GM21576 (cell line): ENCODE measurements around the gene SCN4B.
"Not testable (repeated sequence)": the region's sequence is repeated elsewhere in the genome, so short reads cannot be mapped to it uniquely, and the experiment has no call there.

ENCODE experiments used
- ATAC-seq: cut with Tn5 transposase; IDR thresholded peaks from one replicate; pipeline ENCODE4 v1.9.1; 2021; ENCODE audit warnings: mild to moderate bottlenecking, moderate library complexity; ENCODE audit not compliant: unreplicated experiment

Gene SCN4B, protein sequence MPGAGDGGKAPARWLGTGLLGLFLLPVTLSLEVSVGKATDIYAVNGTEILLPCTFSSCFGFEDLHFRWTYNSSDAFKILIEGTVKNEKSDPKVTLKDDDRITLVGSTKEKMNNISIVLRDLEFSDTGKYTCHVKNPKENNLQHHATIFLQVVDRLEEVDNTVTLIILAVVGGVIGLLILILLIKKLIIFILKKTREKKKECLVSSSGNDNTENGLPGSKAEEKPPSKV

GRCh38 chr11:118152552-118153471 is at the start of gene SCN4B:
SCN4B (minus strand) TSS chr11:118152823; CDS start chr11:118152673, 150 bp downstream.
- ATAC-seq: no peak

GRCh38 chr11:118201966-118202365 is 49.3 kb upstream of the SCN4B start:
- ATAC-seq: no peak

DNA sequence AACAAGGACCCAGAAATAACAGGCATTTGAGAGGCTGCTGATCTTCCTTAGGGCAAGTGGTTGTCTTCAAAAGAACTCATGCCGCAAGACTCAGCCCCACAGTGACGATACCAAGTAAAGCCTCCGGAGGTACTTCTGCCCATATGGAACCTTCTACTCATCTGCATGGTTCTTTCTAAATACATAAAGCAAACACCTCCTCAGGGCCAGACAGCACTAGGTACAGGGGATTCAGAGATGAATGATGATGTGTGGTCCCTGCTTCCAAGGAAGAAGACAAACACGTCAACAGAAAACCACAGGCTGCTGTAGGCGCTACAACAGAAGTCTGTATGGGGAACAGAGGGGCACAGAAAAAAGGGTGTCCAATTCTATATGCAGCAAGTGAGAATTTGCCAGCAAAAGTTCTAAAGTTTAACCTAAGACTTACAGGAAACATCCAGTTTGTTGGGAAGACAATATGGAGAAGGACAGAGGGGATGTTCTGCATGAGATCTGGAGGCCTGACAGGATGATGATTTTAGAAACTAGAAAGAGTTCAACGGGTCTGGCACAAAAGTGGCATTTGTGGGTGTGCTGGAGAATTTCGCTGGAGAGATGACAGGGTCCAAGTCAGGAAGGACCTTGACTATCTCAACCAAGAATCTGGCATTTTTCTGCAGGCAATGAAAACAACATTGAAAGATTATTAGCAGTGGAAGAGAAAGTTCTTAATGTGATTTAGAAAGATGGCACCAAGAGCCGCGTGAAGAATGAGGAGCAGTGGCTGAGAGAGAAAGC is 48.5 kb upstream of the SCN4B start:
- ATAC-seq: no peak

DNA sequence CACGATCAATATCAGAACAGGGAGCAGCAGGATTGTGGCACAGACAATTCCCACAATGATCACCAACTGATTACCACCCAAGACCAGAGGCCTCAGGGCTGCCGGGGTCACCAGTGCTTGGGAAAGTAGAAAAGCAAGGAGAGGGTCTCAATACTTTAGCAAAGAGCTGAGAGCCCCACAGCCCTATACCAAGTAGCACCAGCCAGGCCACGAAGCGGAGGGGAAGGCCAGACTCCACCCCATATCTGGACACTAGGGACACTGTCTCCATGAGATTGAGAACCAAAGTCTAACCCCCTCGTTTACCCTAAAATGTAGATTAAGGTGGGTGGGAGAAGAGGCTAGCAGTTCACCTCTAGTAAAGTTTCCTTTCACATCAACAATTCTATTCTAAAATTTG is 47.9 kb upstream of the SCN4B start:
- no peak for ATAC-seq

- no peak for ATAC-seq
These were observed 46.5 kb upstream of the SCN4B start for GRCh38 chr11:118199135-118199534.

- ATAC-seq: no peak
These were observed 45.7 kb upstream of the SCN4B start for GRCh38 chr11:118198370-118198769.

DNA sequence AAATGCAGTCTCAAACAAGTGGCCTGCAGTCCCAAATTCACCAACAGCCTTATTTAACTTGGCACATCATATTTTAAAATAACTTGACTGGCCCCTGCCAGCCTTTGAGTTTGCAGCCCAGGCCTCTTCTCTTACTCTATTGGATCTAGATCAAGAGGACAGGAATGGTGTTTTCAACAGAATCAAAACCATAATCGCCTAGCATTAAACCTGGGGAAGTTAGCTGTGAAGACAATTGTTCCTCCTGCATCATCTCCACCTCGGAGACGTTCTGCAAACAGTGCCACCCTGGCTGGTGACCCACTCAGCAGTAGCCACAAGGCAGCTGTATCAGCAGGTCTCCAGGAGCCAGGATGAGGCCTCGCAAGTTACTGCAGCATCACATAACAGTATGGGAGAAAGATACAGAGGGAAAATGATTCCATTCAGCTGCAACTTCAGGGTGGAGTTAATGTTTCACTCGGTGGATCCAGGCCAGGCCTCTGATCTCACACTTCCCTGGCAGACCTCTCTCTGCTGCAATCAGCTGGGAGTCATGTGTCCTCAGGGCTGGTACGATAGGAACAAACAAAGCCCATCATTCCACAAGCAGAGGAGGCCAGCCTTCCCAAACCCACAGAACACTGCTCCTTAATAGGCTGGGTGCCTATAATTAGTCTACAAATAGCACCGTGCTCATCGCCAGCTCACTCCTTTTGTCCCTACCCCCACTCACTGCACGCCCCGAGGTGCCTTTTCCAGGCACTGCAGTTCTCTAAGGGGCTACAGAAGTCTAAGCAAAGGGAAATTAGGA is 42.4 kb upstream of the SCN4B start:
- ATAC-seq: no peak

DNA sequence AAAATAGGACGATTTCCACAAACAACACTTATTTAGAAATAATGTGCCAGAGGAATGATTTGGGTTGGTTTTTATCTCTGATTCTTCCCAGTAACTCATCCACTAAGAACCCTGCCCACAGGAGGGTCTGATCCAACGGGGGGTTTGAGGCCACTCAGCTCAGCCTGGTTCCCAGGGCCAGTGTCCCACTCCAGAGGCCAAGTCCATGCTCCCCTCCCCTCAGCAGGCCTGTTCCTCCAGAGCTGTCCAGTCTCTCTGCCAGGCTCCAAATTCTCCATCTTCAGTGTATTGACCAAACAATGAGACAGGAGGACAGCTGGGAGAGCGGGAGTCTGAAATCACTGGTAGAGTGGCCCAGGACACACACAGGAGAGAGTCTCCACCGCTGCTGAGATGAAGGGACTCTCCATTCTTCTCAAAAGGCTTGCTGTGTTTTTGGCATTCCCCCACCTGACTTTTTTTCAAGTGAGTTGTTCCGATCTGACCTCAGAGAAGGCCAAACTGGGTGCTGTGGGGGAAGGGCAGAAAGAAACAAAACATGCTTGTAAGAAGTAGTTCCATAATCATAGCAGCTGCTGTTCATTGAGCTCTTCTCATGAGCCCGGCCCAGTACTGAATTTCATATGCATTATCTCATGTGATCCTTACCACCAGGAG is 41.4 kb upstream of the SCN4B start:
- ATAC-seq: no peak

DNA sequence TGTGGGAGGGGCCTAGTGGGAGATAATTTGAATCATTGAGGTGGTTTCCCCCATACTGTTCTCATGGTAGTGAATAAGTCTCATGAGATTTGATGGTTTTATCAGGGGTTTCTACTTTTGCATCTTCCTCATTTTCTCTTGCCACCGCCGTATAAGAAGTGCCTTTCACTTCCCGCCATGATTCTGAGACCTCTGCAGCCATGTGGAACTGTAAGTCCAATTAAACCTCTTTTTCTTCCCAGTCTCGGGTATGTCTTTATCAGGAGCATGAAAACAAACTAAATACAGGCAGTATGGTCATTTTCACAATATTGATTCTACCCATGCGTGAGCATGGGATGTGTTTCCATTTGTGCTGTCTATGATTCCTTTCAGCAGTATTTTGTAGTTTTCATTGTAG is 40.2 kb upstream of the SCN4B start:
- not testable (repeated sequence) for ATAC-seq

DNA sequence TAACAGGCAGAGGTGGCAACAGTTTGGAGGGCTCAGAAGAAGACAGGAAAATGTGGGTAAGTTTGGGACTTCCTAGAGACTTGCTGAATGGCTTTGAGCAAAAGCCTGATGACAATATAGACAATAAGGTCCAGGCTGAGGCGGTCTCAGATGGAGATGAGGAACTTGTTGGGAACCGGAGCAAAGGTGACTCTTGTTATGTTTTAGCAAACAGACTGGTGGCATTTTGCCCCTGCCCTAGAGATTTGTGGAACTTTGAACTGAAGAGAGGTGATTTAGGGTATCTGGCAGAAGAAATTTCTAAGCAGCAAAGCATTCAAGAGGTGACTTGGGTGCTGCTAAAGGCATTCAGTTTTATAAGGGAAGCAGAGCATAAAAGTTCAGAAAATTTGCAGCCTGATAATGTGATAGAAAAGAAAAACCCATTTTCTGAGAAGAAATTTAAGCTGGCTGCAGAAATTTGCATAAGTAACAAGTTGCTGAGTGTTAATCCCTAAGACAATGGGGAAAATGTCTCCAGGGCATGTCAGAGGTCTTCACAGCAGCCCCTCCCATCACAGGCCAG is 38.4 kb upstream of the SCN4B start:
- ATAC-seq: not testable (repeated sequence)

DNA sequence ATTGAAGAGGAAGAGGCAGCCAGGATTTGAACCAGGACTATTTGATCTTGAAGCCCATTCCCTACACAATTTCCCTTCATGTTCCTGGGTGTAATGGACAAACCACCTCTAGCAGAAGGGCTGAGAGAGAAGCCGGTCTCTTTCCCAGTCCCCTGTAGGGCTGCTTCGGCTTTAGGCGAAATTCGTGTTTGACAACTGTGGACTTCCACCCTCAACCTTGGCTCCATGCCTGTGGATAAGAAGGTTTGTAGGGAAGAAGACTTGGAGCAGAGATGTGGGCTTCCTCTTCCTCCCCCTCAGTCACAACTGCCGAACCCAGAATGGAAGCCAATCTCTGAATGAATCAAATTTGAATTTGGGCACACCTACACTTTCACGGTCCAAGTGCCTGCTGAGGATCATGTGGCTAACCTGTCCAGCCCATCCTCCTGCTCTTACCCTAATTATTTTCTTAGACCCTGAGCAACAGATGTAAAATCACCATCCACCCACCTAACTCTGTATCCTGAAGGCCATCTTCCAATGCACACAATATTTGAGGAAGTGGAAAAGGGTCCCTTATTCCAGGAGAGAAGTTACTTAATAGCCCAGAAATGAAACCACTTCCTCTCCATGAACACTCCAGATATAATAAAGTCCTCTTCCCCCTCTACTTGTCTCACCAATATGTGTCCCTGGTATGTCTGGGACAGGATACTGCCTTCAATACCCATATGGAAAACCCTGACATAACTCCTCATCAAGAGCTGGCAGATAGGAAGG is 33.9 kb upstream of the SCN4B start:
- ATAC-seq: no peak

DNA sequence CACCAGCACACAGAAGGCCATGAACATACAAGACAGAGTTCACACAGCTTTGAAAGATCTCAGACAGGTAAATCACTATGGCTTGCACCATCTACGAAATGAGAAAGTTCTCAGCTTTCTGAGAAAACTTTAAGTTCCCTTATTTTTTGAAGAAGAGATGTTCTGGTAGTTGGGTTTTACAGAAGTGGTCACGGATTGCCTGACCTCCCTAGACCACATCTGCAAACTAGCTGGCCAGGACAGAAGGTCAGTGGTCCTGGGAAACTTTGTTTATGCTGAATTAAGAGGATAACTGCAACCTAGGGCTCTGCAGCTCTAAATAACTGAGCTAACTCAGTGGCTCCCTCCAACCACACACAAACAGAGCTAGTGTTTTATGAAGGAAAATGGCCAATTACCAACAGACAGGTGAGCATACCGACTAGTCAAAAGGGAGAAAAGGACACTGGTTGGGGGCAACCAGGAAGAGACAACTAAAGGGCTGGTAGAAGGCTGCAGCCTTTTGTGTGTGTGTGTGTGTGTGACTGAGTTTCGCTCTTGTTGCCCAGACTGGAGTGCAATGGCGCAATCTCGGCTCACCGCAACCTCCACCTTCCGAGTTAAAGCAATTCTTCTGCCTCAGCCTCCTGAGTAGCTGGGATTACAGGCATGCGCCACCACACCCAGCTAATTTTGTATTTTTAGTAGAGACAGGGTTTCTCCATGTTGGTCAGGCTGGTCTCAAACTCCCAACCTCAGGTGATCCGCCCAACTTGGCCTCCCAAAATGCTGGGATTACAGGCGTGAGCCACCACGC is 32.4 kb upstream of the SCN4B start:
- no peak for ATAC-seq

GRCh38 chr11:118183691-118184090 is 31.1 kb upstream of the SCN4B start:
- ATAC-seq: not testable (repeated sequence)

GRCh38 chr11:118180300-118180703 is 27.7 kb upstream of the SCN4B start:
- no peak for ATAC-seq

- no peak for ATAC-seq
These were observed 24.1 kb upstream of the SCN4B start for GRCh38 chr11:118176778-118177134.

- no peak for ATAC-seq
These were observed 23.6 kb upstream of the SCN4B start, which contains the start of gene SCN2B for GRCh38 chr11:118175993-118176777. SCN2B (minus strand) TSS chr11:118176639; CDS start chr11:118176431, 208 bp downstream.
